ENCODE results near the gene TMTC2.

Gene TMTC2

DNA sequence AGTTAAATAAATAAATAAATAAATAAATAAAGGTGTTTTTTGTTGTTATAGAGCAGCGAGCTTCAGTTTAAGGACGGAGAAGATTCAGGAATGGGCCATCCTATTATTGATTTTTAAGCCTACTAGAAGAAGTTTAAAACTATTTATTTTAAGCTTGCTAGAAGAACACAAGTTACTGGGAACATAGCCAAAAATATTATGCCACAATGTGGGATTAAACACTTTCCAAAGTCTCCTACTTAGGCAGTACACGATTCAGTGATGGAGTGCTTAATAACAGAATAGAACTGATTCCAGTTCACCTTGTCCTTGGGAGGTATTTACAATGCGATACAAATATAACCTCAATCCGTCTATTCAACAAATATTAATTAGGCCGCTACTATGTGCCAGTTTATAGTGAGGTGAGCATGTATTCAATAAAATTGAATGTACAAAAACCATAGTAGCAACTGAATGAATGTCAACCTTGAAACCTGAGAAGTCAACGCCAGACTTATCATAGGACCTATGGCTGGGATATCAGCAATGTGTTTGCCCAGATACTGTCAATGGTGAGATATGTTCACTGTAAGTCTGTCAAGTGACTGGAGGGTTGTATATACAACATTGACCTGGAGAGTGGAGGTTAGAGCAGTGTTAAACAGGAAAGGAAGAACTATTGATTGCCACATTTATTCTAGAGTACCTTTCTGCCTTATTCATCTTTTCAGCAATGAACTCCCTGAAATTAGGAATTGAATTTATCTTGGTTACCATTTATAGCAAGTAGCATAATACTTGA, 486.4 kb downstream of the TMTC2 start:
- no peak for DNase-seq (ENCODE audit: low read depth in 1 of 2, low spot score in 1 of 2)

DNA sequence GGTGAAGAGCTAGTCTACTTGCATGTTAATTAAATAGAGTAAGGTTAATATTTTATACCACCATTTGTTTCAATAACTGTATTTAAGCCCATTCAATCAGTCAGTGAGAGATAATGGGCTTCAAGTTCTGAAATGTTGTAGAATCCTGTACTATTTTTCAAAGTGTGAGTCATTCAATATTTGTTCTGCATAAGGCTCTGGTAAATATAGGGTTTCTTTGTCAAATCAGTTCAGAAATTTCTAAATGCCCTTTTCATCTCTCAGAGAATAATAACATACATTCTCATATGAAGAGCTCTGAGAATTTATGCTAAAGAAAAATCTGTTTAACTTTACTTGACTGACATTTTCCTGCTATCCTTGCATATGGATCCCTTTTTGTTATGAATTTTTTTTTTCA, 493.3 kb downstream of the TMTC2 start:
- no peak for DNase-seq (ENCODE audit: low read depth in 1 of 2, low spot score in 1 of 2)

DNA sequence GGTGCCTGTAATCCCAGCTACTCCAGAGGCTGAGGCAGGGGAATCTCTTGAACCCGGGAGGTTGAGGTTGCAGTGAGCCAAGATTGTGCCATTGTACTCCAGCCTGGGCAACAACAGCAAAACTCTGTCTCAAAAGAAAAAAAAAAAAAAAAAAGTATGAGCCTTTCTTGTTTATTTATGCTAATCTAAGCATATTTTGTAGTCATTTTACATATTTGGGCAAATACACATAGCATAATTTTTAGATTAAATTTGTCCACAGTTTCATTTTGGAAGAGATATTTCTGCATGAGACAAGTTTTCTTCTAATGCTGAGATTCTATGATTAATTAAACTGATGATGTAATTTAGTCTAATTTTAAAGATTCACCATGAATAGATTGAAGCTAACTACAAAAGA, 494.4 kb downstream of the TMTC2 start:
- no peak for DNase-seq (ENCODE audit: low read depth in 1 of 2, low spot score in 1 of 2)

DNA sequence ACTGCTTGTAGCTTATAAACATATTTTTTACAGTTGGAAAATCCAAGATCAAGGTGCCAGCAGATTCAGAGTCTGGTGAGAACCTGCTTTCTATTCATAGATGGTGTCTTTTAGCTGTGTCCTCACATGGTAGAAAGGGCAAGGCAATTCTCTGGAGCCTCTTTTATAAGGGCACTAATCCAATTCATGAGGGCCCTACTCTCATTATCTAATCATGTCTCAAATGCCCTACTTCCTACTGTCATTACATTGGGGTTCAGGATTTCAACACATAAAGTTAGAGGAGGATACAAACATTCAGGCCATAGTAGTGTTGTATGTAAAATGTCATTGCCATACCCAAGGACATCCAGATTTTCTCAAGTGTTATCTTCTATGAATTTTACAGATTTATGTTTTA, 496.4 kb downstream of the TMTC2 start:
- DNase-seq (ENCODE audit: low read depth in 1 of 2, low spot score in 1 of 2) = no peak
